Esophagus muscularis mucosa (tissue), 4 donors: ENCODE data around the gene PLXNA4. TPM values are rescaled to one million over a fixed set of nuclear protein-coding genes. Genes with fewer than 3 reads are reported as not detected.

ENCODE experiments used
- DNase-seq: peaks from one replicate; pipeline ENCODE4 v3.0.0-alpha.2; 2017; ENCODE audit errors: extremely low spot score
- H3K27ac ChIP-seq, 4 donors: fragments of 200-600 bp; sonication (generic); replicated peaks in 1 of 4; 1 replicate in 3 of 4; 2 replicates in 1 of 4; pipeline ENCODE4 v1.5.1; 2016 to 2019; ENCODE audit warnings: mild to moderate bottlenecking in 1 of 4
- H3K27me3 ChIP-seq, 4 donors: fragments of 200-600 bp; sonication (generic); one replicate each; pipeline versions ENCODE4 v1.5.1 to v1.6.0; 2016 to 2019
- H3K36me3 ChIP-seq, 4 donors: fragments of 200-600 bp; sonication (generic); one replicate each; pipeline ENCODE4 v1.5.1; 2016 to 2019
- H3K4me1 ChIP-seq, 4 donors: fragments of 200-600 bp; sonication (generic); one replicate each; pipeline ENCODE4 v1.5.1; 2016 to 2019
- H3K4me3 ChIP-seq, 4 donors: fragments of 200-600 bp; sonication (generic); 1 replicate in 2 of 4; 2 replicates in 2 of 4; pipeline ENCODE4 v1.5.1; 2016 to 2019; ENCODE audit warnings: mild to moderate bottlenecking in 4 of 4, moderate library complexity in 1 of 4
- H3K9me3 ChIP-seq, 4 donors: fragments of 200-600 bp; sonication (generic); 1 replicate in 3 of 4; 2 replicates in 1 of 4; pipeline ENCODE4 v1.5.1; 2016 to 2019
- EP300 ChIP-seq: sonication (generic); formaldehyde crosslinking; IDR thresholded peaks from one replicate; pipeline ENCODE4 v1.6.1; 2017; ENCODE audit warnings: antibody characterized with exemption
- POLR2A ChIP-seq: fragments of 450-650 bp; IDR thresholded peaks from one replicate; pipeline ENCODE4 v1.6.1; 2017; ENCODE audit warnings: antibody characterized with exemption, moderate library complexity, mild to moderate bottlenecking, low read depth
- POLR2AphosphoS5 ChIP-seq, 2 donors: sonication (generic); formaldehyde crosslinking; IDR thresholded peaks; one replicate each; pipeline ENCODE4 v1.6.1; 2017; ENCODE audit warnings: antibody characterized with exemption in 2 of 2
- WGBS: methylation state at CpG from one replicate; pipeline ENCODE4 v1.1.5; 2018; 5-methylcytosine and 5-hydroxymethylcytosine counted together
- intact Hi-C: fragments of 100-400 bp; cut with DNase I; formaldehyde crosslinking; loops from one replicate; pipeline ENCODE4 v1.15.1; 2023
- total RNA-seq, 4 donors: library from RNA; depleted of rRNA; stranded (reverse); fragments of >200 nt; gene quantifications; one replicate each; pipeline versions ENCODE4 v1.1.0 to v1.2.1, GENCODE V29; 2016
- TF ChIP-seq, protein P1 (sequence below), 3 experiments: fragments of 200-600 bp in 2 of 3; fragments of 450-650 bp in 1 of 3; sonication (generic) in 2 of 3; IDR thresholded peaks; one replicate each; pipeline ENCODE4 v1.5.1; 2017 to 2019; ENCODE audit warnings: antibody characterized with exemption in 3 of 3, mild to moderate bottlenecking in 2 of 3, moderate library complexity in 1 of 3

PLXNA4 gene
- total RNA-seq, 4 donors from 2014 or later = 5.0 to 9.5 (median 6.6) TPM

DNA sequence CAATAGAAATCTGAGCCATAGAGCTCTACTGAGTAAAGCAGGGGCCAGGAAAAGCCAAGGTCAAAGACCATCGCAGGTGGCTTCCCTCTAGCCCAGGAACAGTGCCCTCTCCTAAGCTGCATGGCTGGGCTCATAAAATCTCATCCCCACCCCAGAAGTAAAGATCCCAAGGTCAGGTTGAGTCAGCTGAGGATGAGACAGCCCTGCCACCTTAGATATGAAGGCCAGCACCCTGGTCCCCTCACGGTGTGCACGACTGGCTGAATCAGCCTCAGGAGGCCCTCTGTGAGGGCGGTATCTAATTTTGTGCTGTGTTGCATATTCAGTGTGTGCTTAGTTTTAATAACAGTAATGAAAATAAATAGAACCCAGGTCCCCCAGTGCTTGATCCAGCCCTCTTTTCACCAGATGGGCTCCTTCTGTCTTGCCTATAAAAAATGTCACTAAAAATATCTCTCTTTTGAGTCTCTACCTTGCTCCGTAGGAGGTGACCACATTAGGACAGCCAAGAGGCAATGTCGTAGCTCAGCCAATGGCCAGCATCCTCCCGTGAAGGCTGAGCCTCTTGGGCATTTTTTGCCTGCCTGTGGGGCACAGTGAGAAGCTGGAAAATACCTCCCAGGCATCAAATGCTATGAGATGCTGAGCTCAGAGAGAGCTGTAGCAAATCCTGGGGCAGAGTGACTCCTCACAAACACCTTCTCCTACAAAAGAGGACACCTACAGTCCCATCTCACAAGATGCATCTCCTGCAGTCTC is 424.0 kb downstream of the PLXNA4 start:
- WGBS = 98% methylated on average over 4 of the region's 7 CpGs
- Histone ChIP-seq H3K27ac (no peak overlapping the region), H3K9me3 (no peaks in the 10 kb centered on the region), H3K4me1 (no peaks in the 10 kb centered on the region), H3K4me3 (no peak overlapping the region), H3K27me3 (no peaks in the 10 kb centered on the region), H3K36me3 (peaks cover 0 to 15% (median 0%) of the 10 kb centered on the region in 4 donors)
- DNase-seq = no peak
- intact Hi-C loops = no loop called here
- TF ChIP-seq POLR2A = no peak
- TF ChIP-seq POLR2AphosphoS5 (IDR thresholded peaks at IDR 0.05) = no peak
- TF ChIP-seq, protein P1, sequence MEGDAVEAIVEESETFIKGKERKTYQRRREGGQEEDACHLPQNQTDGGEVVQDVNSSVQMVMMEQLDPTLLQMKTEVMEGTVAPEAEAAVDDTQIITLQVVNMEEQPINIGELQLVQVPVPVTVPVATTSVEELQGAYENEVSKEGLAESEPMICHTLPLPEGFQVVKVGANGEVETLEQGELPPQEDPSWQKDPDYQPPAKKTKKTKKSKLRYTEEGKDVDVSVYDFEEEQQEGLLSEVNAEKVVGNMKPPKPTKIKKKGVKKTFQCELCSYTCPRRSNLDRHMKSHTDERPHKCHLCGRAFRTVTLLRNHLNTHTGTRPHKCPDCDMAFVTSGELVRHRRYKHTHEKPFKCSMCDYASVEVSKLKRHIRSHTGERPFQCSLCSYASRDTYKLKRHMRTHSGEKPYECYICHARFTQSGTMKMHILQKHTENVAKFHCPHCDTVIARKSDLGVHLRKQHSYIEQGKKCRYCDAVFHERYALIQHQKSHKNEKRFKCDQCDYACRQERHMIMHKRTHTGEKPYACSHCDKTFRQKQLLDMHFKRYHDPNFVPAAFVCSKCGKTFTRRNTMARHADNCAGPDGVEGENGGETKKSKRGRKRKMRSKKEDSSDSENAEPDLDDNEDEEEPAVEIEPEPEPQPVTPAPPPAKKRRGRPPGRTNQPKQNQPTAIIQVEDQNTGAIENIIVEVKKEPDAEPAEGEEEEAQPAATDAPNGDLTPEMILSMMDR (IDR thresholded peaks at IDR 0.05) = no peak
- TF ChIP-seq EP300 = no peak

DNA sequence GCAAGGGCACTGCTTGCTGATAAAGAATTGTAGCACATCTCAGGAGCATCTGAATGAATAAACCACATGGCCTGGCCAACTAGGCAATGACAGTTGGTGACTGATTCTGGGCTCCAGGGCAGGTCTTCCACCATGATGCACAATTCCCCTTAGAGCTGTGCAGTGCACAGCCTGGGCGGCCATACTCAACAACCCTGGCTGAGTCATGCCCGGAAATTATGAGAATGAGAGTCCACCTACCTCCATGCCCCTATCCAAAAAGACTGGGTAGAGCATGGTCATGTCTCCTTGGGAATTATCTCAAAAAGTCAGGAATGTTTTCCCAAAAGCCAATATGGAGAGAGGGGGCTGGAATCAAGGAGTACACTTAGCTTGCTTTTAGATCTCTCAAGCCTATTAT is 425.6 kb downstream of the PLXNA4 start:
- Histone ChIP-seq H3K27ac (no peak overlapping the region), H3K9me3 (no peaks in the 10 kb centered on the region), H3K4me1 (peaks cover 0 to 6% (median under 1%) of the 10 kb centered on the region in 4 donors), H3K36me3 (peaks cover 0 to 5% (median 0%) of the 10 kb centered on the region in 4 donors), H3K27me3 (no peaks in the 10 kb centered on the region), H3K4me3 (no peak overlapping the region)
- TF ChIP-seq POLR2A = no peak
- no peak for TF ChIP-seq EP300
- TF ChIP-seq, protein P1 (IDR thresholded peaks at IDR 0.05) = no peak
- no peak for TF ChIP-seq POLR2AphosphoS5 (IDR thresholded peaks at IDR 0.05)
- intact Hi-C loops = no loop called here
- DNase-seq = no peak
- WGBS = 100% methylated on average over 2 of the region's 2 CpGs

DNA sequence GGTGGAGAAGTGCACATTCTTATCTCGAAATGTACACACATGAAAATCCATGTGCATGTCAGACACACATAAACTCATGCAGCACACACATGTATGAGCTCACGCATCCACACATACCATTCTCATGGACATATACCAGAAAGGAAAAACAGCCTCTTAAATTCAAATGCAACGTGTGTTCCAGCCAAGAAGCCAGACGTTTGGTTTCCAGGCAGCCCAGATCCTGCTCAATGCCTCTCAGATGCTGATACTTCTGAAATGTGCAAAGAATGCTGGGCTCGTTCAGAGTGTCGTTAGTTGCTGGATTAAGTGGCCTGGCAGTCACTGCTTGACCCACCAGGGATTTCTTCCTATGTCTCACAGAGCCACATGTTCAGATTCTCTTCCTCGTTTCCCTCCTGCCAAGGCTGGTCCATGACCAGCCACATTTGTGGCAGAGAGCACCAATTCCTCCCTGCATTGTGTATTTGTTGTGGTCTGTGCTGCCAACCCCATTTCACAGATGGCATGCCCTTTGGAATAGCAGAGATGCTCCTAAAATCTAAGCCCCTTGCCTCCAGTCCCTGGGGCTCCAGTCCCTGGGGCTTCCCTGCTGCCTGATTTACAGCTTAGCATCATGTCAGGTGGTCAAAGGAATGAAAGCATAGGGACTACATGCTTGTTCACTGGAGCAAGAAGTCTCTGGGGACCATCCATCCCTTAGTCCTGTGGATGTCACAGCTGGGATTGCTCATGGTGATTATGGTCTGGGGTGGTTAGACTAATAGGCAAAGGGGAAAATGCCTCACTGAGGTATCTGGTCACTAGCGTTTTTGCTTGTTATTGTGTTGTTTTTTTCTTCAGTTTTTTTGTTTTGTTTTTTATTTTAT is 426.6 kb downstream of the PLXNA4 start:
- Histone ChIP-seq H3K4me3 (no peak overlapping the region), H3K27ac (no peak overlapping the region), H3K27me3 (no peaks in the 10 kb centered on the region), H3K9me3 (no peaks in the 10 kb centered on the region), H3K4me1 (peaks cover 0 to 14% (median 7%) of the 10 kb centered on the region in 4 donors), H3K36me3 (peaks cover 0 to 5% (median 0%) of the 10 kb centered on the region in 4 donors)
- DNase-seq = no peak
- no peak for TF ChIP-seq EP300
- intact Hi-C loops = no loop called here
- whole genome bisulfite sequencing = 80% methylated on average over 8 of the region's 8 CpGs

DNA sequence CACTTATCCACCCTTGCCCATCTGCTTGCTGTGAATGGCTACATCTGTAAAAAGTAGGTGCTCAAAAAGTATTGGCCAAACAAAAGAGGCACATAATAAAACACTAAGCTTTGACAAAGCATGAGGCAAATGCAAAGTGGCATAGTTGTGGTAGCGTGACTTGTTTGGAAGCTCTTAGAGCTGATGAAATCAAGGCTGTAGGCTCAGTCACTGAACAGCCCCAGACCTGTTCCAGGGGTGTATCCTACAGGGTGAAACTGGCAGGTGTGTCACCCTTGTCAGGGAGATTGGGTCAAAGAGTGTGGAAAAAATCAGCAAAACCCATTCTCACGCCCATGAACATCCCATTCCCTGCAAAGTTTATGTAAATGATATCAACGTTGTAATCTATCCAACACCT is 427.4 kb downstream of the PLXNA4 start:
- no peak for DNase-seq
- 87% methylated on average over 3 of the region's 3 CpGs for WGBS
- no peak for TF ChIP-seq POLR2AphosphoS5 (IDR thresholded peaks at IDR 0.05)
- no peak for TF ChIP-seq POLR2A
- no peak for TF ChIP-seq EP300
- TF ChIP-seq, protein P1 (IDR thresholded peaks at IDR 0.05) = no peak
- Histone ChIP-seq H3K4me3 (no peak overlapping the region), H3K27ac (no peak overlapping the region), H3K9me3 (no peaks in the 10 kb centered on the region), H3K27me3 (no peaks in the 10 kb centered on the region), H3K4me1 (peaks cover 0 to 14% (median 7%) of the 10 kb centered on the region in 4 donors), H3K36me3 (peaks cover 0 to 5% (median 0%) of the 10 kb centered on the region in 4 donors)
- intact Hi-C loops = no loop called here

DNA sequence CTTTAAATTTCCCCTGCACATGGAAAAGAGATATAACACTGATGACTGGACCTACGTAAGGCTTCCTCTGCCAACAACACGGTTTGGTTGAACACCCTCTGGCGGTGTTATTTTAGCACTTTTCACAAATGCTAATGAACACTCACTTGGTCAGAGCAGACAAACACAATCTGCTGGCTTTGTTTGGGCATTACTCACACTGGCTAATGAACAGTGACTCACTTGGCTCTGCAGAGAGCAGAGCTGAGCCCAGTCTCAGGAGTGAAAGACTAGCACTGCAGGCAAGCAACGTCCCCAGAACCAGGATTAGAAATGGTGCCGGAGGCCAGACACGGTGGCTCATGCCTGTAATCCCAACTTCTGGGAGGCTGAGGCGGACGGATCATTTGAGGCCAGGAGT is 430.8 kb downstream of the PLXNA4 start:
- H3K4me1 ChIP-seq = peaks cover 3 to 44% (median 20%) of the 10 kb centered on the region in 4 donors
- no peaks in the 10 kb centered on the region for H3K9me3 ChIP-seq
- H3K27me3 ChIP-seq = no peaks in the 10 kb centered on the region
- WGBS = 44% methylated on average over 7 of the region's 8 CpGs
- no peak overlapping the region for H3K4me3 ChIP-seq
- intact Hi-C loops = no loop called here
- peaks cover 0 to 5% (median 0%) of the 10 kb centered on the region in 4 donors for H3K36me3 ChIP-seq
- DNase-seq = no peak
- peak overlapping the region in 2 of 4 donors; percentile 35 to 47 for H3K27ac ChIP-seq
- TF ChIP-seq, protein P1 (IDR thresholded peaks at IDR 0.05) = peak in 1 of 3 experiments; percentile 25
- TF ChIP-seq POLR2AphosphoS5 (IDR thresholded peaks at IDR 0.05) = no peak
